GDM1 (cell line): ENCODE results near the gene PDLIM4.

Experiments
- DNase-seq: peaks from one replicate; lab custom pipeline; 2025; lab: John Stamatoyannopoulos, UW

Gene PDLIM4

GRCh38 chr5:132267166-132267739, 9.8 kb downstream of the PDLIM4 start:
- no peak for DNase-seq

GRCh38 chr5:132267931-132268768, 10.7 kb downstream of the PDLIM4 start:
- DNase-seq = no peak

- no peak for DNase-seq
Observed at GRCh38 chr5:132268769-132269551, 11.5 kb downstream of the PDLIM4 start.

- DNase-seq = no peak
Observed at GRCh38 chr5:132269635-132270334, 12.3 kb downstream of the PDLIM4 start.

- no peak for DNase-seq
Observed at GRCh38 chr5:132270335-132270665, 12.8 kb downstream of the PDLIM4 start.

GRCh38 chr5:132270706-132271105, 13.2 kb downstream of the PDLIM4 start:
- no peak for DNase-seq

GRCh38 chr5:132271251-132272246, 14.1 kb downstream of the PDLIM4 start:
- DNase-seq = no peak

GRCh38 chr5:132272311-132273210, 15.1 kb downstream of the PDLIM4 start:
- DNase-seq = peak; percentile 33

- DNase-seq = no peak
Observed at GRCh38 chr5:132273631-132274030, 16.1 kb downstream of the PDLIM4 start.

- no peak for DNase-seq
Observed at GRCh38 chr5:132274050-132274792, 16.7 kb downstream of the PDLIM4 start.

- DNase-seq = no peak
Observed at GRCh38 chr5:132275367-132276220, 18.1 kb downstream of the PDLIM4 start.

GRCh38 chr5:132277256-132277655, 19.8 kb downstream of the PDLIM4 start:
- DNase-seq = no peak

GRCh38 chr5:132277971-132278853, 20.7 kb downstream of the PDLIM4 start:
- no peak for DNase-seq

GRCh38 chr5:132279801-132280200, 22.3 kb downstream of the PDLIM4 start:
- no peak for DNase-seq

GRCh38 chr5:132280371-132281240, 23.1 kb downstream of the PDLIM4 start:
- no peak for DNase-seq

- DNase-seq = no peak
Observed at GRCh38 chr5:132281856-132282614, 24.5 kb downstream of the PDLIM4 start.
